Measurements from ENCODE around the gene GALT. TPM values are rescaled to one million over a fixed set of nuclear protein-coding genes. Genes with fewer than 3 reads are reported as not detected.

The GALT gene
- total RNA-seq, result 10 to 100 TPM; 10.3 to 28.4 (median 14.1) TPM

DNA sequence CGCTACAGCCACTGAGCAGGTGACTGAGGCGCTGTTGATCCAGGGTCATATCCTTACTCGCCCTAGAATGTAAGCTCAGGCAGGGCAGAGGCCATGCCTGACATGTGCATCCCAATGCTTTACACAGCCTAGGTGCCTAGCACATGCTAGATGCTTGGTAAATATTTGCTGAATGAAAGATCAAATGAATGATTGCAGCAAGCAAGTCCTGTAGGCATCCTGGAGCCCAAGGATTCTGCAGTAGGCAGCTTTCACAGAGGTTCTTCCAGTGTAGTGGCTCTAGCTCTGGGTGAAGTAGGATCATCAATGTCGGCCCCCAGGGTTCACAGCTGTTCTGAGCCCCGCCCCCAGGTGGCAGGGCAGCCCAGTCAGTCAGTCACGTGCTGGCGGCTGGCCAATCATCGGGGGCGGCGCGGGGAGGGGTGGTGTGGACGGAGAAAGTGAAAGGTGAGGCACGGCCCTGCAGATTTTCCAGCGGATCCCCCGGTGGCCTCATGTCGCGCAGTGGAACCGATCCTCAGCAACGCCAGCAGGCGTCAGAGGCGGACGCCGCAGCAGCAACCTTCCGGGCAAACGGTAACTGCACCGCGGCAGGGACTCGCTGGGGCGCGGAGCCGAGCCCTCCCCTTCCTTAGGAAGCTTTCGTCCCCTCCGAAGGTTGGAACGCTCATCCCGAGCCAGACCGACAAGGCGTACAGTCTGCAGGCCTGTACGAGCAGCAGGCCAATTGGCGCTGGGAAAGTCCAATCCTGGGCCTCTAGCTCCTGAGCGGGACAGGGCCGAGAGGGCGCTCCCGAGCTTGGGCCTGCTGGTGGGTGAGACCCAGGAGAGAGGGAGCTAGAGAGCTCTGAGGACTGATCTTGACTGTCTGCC, at the start of gene GALT:
Gene GALT, plus strand, starts transcription at position 465 of the 873 bp plus-strand sequence. Its CDS starts 30 bp downstream, at position 495.
- 10 to 16% methylated on average over 14 to 17 of the region's 43 CpGs for WGBS, 2 donors
- peak within 1 kb of the TSS; percentile 54 to 80 (median 78) for H3K4me3 ChIP-seq
- peak; percentile 68 for DNase-seq
- intact Hi-C loops (cut with DNase I), result no loop called here
- TF ChIP-seq, protein P1, sequence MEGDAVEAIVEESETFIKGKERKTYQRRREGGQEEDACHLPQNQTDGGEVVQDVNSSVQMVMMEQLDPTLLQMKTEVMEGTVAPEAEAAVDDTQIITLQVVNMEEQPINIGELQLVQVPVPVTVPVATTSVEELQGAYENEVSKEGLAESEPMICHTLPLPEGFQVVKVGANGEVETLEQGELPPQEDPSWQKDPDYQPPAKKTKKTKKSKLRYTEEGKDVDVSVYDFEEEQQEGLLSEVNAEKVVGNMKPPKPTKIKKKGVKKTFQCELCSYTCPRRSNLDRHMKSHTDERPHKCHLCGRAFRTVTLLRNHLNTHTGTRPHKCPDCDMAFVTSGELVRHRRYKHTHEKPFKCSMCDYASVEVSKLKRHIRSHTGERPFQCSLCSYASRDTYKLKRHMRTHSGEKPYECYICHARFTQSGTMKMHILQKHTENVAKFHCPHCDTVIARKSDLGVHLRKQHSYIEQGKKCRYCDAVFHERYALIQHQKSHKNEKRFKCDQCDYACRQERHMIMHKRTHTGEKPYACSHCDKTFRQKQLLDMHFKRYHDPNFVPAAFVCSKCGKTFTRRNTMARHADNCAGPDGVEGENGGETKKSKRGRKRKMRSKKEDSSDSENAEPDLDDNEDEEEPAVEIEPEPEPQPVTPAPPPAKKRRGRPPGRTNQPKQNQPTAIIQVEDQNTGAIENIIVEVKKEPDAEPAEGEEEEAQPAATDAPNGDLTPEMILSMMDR (IDR thresholded peaks at IDR 0.05), result peak; percentile 18 to 56 (median 36)
- TF ChIP-seq POLR2A (IDR thresholded peaks at IDR 0.05), result peak in 2 of 4 donors; percentile 20 to 23
- H3K4me1 ChIP-seq, result peaks cover 18 to 40% (median 18%) of the 10 kb centered on the region in 3 donors
- no peaks in the 10 kb centered on the region for H3K27me3 ChIP-seq
- peak within 1 kb of the TSS; percentile 76 to 92 (median 88) for H3K27ac ChIP-seq
- no peaks in the 10 kb centered on the region for H3K9me3 ChIP-seq
- peaks cover 0 to 21% (median 3%) of the 10 kb centered on the region in 3 donors for H3K36me3 ChIP-seq

DNA sequence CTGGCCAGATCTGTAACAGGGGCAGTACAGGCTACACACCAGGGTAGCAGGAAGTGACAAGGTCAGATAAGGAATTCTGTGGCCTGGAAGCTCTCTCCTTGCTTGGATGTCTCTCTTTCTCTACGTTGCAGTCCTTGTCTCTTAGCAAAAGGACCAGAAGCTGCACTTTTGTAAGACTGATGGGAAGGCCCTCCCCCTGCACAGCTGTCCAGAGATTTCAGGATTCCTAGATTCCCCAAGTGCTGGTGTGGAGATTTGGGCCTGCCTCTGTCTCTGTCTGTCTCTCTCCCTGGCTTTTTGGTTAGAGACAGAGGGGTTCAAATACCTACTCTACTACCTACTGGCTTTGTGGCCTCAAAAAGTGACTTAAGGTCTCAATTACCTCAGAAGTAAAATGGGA, 46.9 kb upstream of the GALT start:
- no peak for DNase-seq
- H3K27me3 ChIP-seq, result peaks cover 0 to under 1% (median 0%) of the 10 kb centered on the region in 4 donors
- H3K4me3 ChIP-seq, result no peak overlapping the region
- TF ChIP-seq, protein P1 (IDR thresholded peaks at IDR 0.05), result no peak
- TF ChIP-seq POLR2A (IDR thresholded peaks at IDR 0.05), result no peak
- peaks cover 0 to 14% (median 0%) of the 10 kb centered on the region in 3 donors for H3K4me1 ChIP-seq
- 67 to 100% methylated on average over 1 of the region's 1 CpG for WGBS, 2 donors
- H3K36me3 ChIP-seq, result no peaks in the 10 kb centered on the region
- intact Hi-C loops (cut with DNase I), result no loop called here
- no peak overlapping the region for H3K27ac ChIP-seq
- H3K9me3 ChIP-seq, result no peaks in the 10 kb centered on the region

DNA sequence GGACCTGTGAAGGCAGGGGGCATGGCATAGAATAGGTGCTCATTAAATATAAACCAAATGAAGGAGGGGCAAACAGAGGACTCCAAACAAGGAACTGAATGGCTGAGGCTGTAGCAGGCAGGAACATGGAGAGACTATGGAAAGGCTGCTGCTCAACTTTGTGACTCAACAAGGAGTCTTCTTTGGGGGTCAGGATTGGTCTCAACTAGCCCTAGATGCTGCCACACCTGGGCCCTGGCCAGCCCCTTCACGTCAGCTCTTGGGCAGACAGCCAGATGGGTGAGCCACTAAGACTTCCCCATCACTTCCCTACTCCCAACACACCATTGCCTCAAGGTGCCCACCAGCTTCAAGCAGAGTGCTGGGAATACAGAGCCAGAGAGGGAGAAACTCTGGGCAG, 45.6 kb upstream of the GALT start:
- intact Hi-C loops (cut with DNase I), result loop anchor here (5.0 kb wide), 1 partner anchor 54 kb away; no protein-coding TSS in a partner anchor
- no peak for DNase-seq
- peaks cover 0 to 13% (median 0%) of the 10 kb centered on the region in 3 donors for H3K4me1 ChIP-seq
- 11 to 14% methylated on average over 1 of the region's 1 CpG for WGBS, 2 donors
- no peaks in the 10 kb centered on the region for H3K36me3 ChIP-seq
- H3K27me3 ChIP-seq, result no peaks in the 10 kb centered on the region
- no peak overlapping the region for H3K27ac ChIP-seq
- TF ChIP-seq POLR2A (IDR thresholded peaks at IDR 0.05), result no peak
- TF ChIP-seq, protein P1 (IDR thresholded peaks at IDR 0.05), result no peak
- no peaks in the 10 kb centered on the region for H3K9me3 ChIP-seq
- H3K4me3 ChIP-seq, result no peak overlapping the region

DNA sequence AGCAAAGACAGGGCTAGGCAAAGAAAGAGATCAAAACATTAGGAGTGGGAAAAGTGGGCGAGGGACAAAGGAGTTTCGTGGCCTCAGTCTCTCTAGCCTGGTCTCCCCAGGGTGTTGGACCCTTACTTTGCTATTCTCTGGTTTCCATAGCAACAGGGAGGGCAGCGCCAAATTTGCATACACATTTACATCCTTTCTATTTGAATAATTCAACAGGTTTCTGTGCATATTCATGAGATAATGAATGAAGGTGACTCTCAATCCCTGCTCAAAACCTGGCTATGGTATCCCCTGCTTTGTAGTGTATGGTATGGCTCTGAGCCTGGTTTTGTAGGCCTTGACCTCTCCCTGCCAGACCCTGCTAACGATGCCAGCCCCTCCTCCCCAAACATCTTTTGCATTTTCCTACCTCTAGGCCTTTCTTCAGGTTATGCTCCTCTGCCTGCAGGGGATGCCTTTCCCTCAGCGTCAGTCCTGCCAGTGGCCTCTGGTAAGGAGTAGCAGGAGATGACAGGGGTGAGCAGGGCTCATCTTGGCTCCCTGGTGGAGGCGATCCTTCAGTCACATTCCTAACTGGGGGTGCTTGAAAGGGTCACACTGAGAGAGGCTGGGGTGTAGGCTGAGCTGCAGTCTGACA, 44.4 kb upstream of the GALT start:
- 78 to 83% methylated on average over 4 to 6 of the region's 6 CpGs for WGBS, 2 donors
- intact Hi-C loops (cut with DNase I), result loop anchor here (5.0 kb wide), 1 partner anchor 55 kb away; no protein-coding TSS in a partner anchor
- Histone ChIP-seq H3K27me3 (no peaks in the 10 kb centered on the region), H3K27ac (no peak overlapping the region), H3K36me3 (no peaks in the 10 kb centered on the region), H3K4me3 (no peak overlapping the region), H3K4me1 (peaks cover 0 to 13% (median 0%) of the 10 kb centered on the region in 3 donors), H3K9me3 (no peaks in the 10 kb centered on the region)
- TF ChIP-seq, protein P1 (IDR thresholded peaks at IDR 0.05), result no peak
- no peak for TF ChIP-seq POLR2A (IDR thresholded peaks at IDR 0.05)
- no peak for DNase-seq
